Activated CD4-positive, alpha-beta memory T cell treated with anti-CD3 and anti-CD28 coated beads, Interleukin-2, amount 10 ng/mL, durations not matched to agents 7 days and 5 days (primary cell): ENCODE data around the gene UMAD1. TPM values are rescaled to one million over a fixed set of nuclear protein-coding genes. Genes with fewer than 3 reads are reported as not detected.
"Not testable (repeated sequence)": the region's sequence is repeated elsewhere in the genome, so short reads cannot be mapped to it uniquely, and the experiment has no call there.

Source experiments
- CTCF ChIA-PET: fragments of 350-600 bp; sonication (Branson Sonifier 250); formaldehyde crosslinking; loops from one replicate; lab custom pipeline; 2021; ENCODE audit warnings: antibody characterized with exemption, inconsistent platforms; lab: Charles Lee
- POLR2A ChIA-PET: fragments of 350-600 bp; sonication (Branson Sonifier 250); formaldehyde crosslinking; loops from one replicate; lab custom pipeline; 2021; ENCODE audit warnings: antibody characterized with exemption; lab: Charles Lee
- DNase-seq: peaks from one replicate; pipeline ENCODE4 v3.0.0-alpha.2; 2020
- H3K27ac Mint-ChIP-seq: one replicate; pipeline ENCODE4 v1.8.0; 2021; ENCODE audit warnings: mild to moderate bottlenecking, mixed read lengths
- H3K27me3 Mint-ChIP-seq: one replicate; pipeline ENCODE4 v1.8.0; 2021; ENCODE audit warnings: mixed read lengths
- H3K36me3 Mint-ChIP-seq: one replicate; pipeline ENCODE4 v1.8.0; 2021; ENCODE audit warnings: low read depth, mixed read lengths
- H3K4me1 Mint-ChIP-seq: one replicate; pipeline ENCODE4 v1.8.0; 2021; ENCODE audit warnings: mixed read lengths
- H3K4me3 Mint-ChIP-seq: one replicate; pipeline ENCODE4 v1.8.0; 2021; ENCODE audit warnings: mild to moderate bottlenecking, mixed read lengths
- H3K9me3 Mint-ChIP-seq: one replicate; pipeline ENCODE4 v1.8.0; 2021; ENCODE audit warnings: mixed read lengths
- total RNA-seq, 2 experiments: library from RNA; stranded (reverse); gene quantifications; one replicate each; pipeline ENCODE4 v1.2.3, GENCODE V29; 2021

The UMAD1 gene
- total RNA-seq, 2 experiments from 2014 or later: 16.1 to 16.7 TPM

DNA sequence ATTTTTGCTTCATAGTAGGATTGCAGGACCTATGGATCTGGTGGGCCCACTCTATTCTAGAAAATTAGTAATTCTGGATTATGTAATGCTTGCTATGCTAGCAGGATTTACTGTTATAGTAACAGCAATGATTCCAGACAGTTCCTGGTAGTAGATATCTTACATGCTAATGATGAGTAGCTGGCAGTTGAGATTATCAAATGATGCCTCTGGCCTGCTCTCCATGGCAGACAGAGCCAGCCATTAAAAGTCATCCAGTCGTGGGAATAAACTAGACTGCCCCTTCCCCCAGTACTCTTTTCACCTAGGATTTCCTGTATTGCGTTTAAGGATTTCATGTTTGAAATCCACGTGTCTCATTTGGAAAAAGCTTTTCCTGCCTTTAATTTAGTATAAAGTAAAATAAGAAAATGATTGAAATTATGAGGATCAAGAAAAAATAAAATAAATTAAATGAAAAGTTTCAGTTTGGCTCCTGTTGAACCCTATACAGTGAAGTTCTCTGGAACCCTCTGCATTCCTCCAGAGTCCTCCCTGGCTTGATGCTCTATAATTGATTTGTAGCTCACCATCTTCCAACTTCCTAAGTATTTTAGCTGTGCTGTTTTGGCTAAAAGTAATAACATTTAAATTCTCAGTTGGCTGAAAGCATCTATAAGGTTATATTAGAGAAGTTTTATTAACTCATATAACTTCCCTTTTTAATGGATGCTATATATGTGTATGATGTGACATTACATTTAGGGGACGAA, 14.6 kb downstream of the UMAD1 start:
- H3K9me3 Mint-ChIP-seq: peaks cover 29% of the 10 kb centered on the region
- POLR2A ChIA-PET: interaction anchor here (1.0 kb wide), 1 partner anchor 14 kb away, joined by 3 read pairs; no protein-coding TSS in a partner anchor
- CTCF ChIA-PET: no interaction called here
- no peak for DNase-seq
- H3K27ac Mint-ChIP-seq: no peak overlapping the region
- no peaks in the 10 kb centered on the region for H3K27me3 Mint-ChIP-seq
- H3K36me3 Mint-ChIP-seq: peaks cover 28% of the 10 kb centered on the region
- H3K4me1 Mint-ChIP-seq: peaks cover 12% of the 10 kb centered on the region
- H3K4me3 Mint-ChIP-seq: no peak overlapping the region

DNA sequence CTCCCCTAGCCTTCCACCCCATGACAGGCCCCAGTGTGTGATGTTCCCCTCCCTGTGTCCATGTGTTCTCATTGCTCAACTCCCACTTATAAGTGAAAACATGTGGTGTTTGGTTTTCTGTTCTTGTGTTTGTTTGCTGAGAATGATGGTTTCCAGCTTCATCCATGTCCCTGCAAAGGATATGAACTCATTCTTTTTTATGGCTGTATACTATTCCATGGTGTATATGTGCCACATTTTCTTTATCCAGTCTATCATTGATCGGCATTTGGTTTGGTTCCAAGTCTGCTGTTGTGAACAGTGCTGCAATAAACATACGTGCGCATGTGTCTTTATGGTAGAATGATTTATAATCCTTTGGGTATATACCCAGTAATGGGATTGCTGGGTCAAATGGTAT, 15.9 kb downstream of the UMAD1 start:
- H3K4me3 Mint-ChIP-seq, CTCF ChIA-PET: not testable (repeated sequence)

DNA sequence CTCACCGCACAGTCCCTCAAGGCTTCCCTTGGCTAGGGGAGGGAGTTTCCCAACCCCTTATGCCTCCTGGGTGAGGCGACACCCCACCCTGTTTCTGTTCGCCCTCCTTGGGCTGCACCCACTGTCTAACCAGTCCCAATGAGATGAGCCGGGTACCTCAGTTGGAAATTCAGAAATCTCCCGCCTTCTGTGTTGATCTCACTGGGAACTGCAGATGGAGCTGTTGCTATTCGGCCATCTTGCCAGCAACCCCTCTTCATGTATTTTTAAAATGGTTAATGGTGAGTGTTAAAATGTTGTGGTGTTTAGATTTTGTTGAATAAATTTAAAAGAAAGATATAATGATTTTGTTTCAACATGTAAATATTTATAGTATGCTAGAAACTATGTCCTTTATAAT, 22.0 kb downstream of the UMAD1 start:
- ChIA-PET POLR2A (no interaction called here), CTCF (no interaction called here)
- Mint-ChIP-seq H3K27me3 (no peaks in the 10 kb centered on the region), H3K4me3 (no peak overlapping the region), H3K9me3 (peaks cover 21% of the 10 kb centered on the region), H3K27ac (no peak overlapping the region), H3K4me1 (peaks cover 7% of the 10 kb centered on the region), H3K36me3 (peaks cover 23% of the 10 kb centered on the region)
- DNase-seq: no peak

More for the DNA sequence above, 15.9 kb downstream of the UMAD1 start:
- POLR2A ChIA-PET, H3K27ac Mint-ChIP-seq, H3K27me3 Mint-ChIP-seq, DNase-seq: not testable (repeated sequence)
- Mint-ChIP-seq H3K4me1 (peaks cover 13% of the 10 kb centered on the region), H3K9me3 (peaks cover 29% of the 10 kb centered on the region), H3K36me3 (peaks cover 35% of the 10 kb centered on the region)

DNA sequence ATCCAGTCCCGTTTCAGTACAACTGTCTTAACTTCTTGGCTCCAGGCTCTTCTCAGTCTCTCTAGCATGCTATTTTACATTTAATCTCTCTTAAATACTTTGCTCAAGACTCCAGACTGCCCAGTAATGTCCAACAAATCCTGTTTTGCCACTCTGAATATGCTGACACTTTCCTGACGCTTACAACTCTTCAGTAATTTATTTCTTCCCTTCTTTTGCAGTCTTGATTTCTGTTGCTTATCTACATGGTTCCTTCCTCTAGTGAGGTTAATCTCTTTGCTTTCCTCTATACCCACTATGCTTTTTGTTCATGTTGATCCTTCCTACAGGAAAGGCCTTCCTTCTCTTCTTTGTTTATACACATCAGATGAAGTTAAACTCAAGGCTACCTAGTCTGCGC, 23.7 kb downstream of the UMAD1 start:
- ChIA-PET CTCF (no interaction called here), POLR2A (no interaction called here)
- DNase-seq: no peak
- Mint-ChIP-seq H3K27me3 (no peaks in the 10 kb centered on the region), H3K9me3 (peaks cover 11% of the 10 kb centered on the region), H3K36me3 (peaks cover 16% of the 10 kb centered on the region), H3K4me3 (no peak overlapping the region), H3K27ac (no peak overlapping the region), H3K4me1 (peaks cover 6% of the 10 kb centered on the region)

DNA sequence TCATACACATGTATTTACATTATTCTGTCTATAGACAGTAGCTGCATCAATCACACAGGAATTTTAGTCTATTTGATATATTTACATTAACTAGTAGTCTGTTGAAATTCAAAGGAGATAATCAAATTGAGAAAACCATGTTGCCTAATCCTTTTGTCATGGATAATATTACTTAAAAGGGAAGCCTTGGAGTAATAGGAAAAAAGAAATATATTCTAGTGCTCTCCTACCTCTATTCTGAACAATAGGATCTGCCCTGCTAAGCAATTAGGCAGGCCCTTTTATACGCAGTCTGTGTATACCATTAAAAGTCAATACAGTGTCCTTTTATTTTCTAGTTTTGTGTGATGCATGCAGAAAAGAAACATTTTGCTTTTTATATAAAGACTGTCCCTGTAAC, 24.5 kb downstream of the UMAD1 start:
- POLR2A ChIA-PET: no interaction called here
- Mint-ChIP-seq H3K27ac (no peak overlapping the region), H3K9me3 (peaks cover 8% of the 10 kb centered on the region), H3K4me3 (no peak overlapping the region), H3K27me3 (no peaks in the 10 kb centered on the region), H3K36me3 (peaks cover 13% of the 10 kb centered on the region), H3K4me1 (peaks cover 1% of the 10 kb centered on the region)
- DNase-seq: no peak
- CTCF ChIA-PET: no interaction called here

DNA sequence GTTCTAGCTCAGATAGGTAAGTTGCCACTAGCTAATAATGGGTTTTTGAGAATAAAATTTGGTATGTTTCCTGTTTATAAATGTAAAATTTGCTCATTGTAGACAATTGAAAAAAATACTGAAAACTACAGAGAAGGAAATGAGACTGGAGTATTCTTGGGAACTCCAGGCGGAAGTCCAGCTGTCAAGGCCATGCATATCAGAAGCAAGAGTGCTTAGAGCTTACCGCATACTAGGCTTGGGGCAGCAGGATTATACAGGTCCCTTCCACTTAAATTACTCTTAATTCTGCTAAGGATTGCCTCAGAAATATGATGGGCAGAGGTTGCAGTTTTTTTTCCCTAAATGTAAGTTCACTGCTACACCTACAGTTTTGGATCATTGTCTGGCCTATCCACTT, 26.6 kb downstream of the UMAD1 start:
- ChIA-PET CTCF (no interaction called here), POLR2A (no interaction called here)
- Mint-ChIP-seq H3K27ac (no peak overlapping the region), H3K36me3 (peaks cover 10% of the 10 kb centered on the region), H3K4me3 (no peak overlapping the region), H3K27me3 (no peaks in the 10 kb centered on the region), H3K4me1 (peaks cover 6% of the 10 kb centered on the region), H3K9me3 (peaks cover 8% of the 10 kb centered on the region)
- DNase-seq: no peak

DNA sequence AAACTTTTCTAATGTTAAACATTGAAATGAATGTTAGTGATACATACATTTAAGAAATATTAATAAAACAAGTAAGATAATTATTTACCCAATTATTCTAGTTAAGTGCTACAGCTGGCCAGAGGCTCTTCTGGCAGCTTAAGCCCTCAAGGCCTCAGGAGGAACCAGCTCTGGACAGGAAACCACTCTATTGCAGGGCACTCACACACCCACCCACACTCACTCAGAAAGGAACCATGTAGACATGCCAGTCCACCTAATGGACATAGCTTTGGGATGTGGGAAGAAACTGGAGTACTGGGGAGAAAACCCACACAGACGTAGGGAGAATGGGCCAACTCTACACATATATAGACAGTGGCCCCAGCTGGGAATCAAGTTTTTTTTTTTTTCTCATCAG, 28.2 kb downstream of the UMAD1 start:
- Mint-ChIP-seq H3K4me3 (no peak overlapping the region), H3K27ac (no peak overlapping the region), H3K4me1 (peaks cover 17% of the 10 kb centered on the region), H3K36me3 (peaks cover 22% of the 10 kb centered on the region), H3K9me3 (peaks cover 9% of the 10 kb centered on the region), H3K27me3 (no peaks in the 10 kb centered on the region)
- DNase-seq: no peak
- ChIA-PET CTCF (no interaction called here), POLR2A (no interaction called here)

DNA sequence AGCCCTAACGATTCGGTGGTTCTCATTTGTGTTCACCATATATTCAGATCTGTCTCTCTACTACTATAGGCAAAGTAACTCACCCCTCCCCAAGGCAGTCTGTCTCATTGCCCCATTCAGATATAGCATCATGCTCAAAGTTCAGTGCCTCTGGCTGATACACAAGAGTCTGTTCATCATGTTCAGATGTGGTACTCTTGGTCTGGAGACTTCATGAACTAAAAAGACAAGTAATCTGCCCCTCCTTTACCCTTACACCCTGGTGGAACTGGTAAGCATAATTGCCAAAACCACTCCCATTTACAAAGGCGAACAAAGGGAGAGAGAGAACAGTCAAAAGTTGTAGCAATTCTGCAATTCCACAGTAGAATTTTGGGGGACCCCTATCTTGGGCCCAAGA, 29.9 kb downstream of the UMAD1 start:
- ChIA-PET POLR2A (no interaction called here), CTCF (no interaction called here)
- H3K27ac Mint-ChIP-seq: no peak overlapping the region
- no peak overlapping the region for H3K4me3 Mint-ChIP-seq
- peaks cover 30% of the 10 kb centered on the region for H3K36me3 Mint-ChIP-seq
- no peaks in the 10 kb centered on the region for H3K27me3 Mint-ChIP-seq
- DNase-seq: no peak
- H3K9me3 Mint-ChIP-seq: peaks cover 9% of the 10 kb centered on the region
- H3K4me1 Mint-ChIP-seq: peaks cover 17% of the 10 kb centered on the region

DNA sequence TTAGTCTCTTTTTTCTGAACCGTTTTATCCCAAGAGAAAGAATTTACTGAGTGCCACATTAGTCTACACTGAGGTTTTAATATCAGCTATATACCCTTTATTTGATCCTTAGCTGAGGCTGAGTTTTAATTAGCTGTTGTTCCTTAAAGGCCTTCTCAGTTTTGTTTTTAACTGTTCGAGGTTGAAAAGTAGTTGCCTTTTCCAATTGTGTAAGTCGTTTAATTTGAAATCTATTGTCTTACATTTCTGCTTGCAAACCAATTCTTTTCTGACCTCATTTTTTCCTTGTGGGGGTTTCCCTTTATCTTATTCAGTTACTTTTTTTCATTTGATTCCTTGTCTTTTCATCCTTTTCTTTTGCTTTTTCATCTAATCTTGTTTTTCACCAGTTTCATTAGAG, 30.8 kb downstream of the UMAD1 start:
- POLR2A ChIA-PET: no interaction called here
- peaks cover 9% of the 10 kb centered on the region for H3K9me3 Mint-ChIP-seq

DNA sequence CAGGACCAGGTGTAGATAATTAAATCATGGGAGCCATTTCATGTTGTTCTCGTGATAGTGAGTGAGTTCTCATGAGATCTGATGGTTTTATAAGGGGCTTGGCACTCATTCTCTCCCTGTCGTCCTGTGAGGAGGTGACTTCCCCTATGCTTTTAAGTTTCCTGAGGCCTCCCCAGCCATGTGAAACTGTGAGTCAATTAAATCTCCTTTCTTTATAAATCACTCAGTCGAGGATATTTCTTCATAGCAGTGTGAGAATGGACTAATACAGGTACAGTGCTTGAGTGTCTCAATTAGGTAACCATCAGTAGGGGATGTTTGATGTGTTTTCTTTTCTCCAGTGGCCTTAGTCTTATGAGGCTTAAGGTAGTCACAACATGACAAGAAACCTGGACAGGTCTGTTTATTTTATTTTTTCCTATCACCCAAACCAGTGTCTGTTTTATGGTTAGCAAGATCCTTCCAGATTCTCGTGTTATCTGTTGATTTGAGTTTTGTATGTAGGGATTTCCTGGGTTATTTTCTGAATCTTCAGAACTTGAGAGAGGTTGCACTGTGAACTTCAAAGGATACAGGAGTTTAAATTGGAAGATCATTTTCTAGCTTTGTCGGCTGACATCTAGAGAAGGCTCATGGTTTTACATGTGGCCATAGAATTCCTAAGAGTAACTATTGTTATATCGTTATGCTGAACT, 32.1 kb downstream of the UMAD1 start:
- ChIA-PET POLR2A (no interaction called here), CTCF (no interaction called here)
- Mint-ChIP-seq H3K27ac (no peak overlapping the region), H3K36me3 (peaks cover 39% of the 10 kb centered on the region), H3K4me3 (no peak overlapping the region), H3K4me1 (peaks cover 20% of the 10 kb centered on the region), H3K27me3 (no peaks in the 10 kb centered on the region), H3K9me3 (peaks cover 9% of the 10 kb centered on the region)
- no peak for DNase-seq

More for the DNA sequence above, 30.8 kb downstream of the UMAD1 start:
- no peak for DNase-seq
- Mint-ChIP-seq H3K27ac (no peak overlapping the region), H3K4me3 (no peak overlapping the region), H3K27me3 (no peaks in the 10 kb centered on the region), H3K36me3 (peaks cover 35% of the 10 kb centered on the region), H3K4me1 (peaks cover 20% of the 10 kb centered on the region)
- CTCF ChIA-PET: no interaction called here

DNA sequence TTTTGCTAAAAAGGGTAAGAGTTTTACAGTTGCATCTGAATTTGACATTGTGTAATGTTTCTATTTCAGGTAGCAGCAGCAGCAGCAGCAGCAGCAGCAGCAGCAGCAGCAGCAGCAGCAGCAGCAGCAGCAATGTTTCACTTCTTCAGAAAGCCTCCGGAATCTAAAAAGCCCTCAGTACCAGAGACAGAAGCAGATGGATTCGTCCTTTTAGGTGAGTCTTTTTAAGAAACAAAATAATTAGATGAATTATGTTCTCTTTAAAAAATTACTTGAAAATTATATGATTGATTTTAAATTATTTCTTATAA, 32.6 kb downstream of the UMAD1 start:
- Mint-ChIP-seq H3K4me1 (peaks cover 20% of the 10 kb centered on the region), H3K4me3 (no peak overlapping the region), H3K27me3 (no peaks in the 10 kb centered on the region), H3K9me3 (peaks cover 13% of the 10 kb centered on the region), H3K36me3 (peaks cover 43% of the 10 kb centered on the region), H3K27ac (no peak overlapping the region)
- ChIA-PET POLR2A (no interaction called here), CTCF (no interaction called here)
- DNase-seq: no peak

DNA sequence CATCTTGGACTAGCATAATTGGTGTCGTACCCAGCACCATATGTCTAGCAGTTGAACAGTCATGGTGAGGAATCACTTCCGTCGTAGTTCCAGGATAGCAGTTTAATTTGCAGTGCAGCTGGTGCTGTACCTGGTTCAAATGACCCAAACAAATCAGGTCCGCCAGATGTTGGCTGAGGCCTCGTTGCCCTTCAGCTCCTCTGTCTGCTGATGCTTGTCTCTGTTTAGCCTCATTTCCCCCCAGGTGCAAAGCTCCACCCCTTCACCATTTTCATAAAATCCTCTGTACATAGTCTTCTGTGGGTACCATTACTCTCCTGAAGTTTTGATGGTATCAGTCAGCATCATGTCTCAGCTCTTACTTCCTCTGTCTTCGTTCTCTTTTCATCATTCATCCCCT, 35.1 kb downstream of the UMAD1 start:
- Mint-ChIP-seq H3K4me3 (no peak overlapping the region), H3K9me3 (peaks cover 7% of the 10 kb centered on the region), H3K27me3 (no peaks in the 10 kb centered on the region), H3K36me3 (peaks cover 35% of the 10 kb centered on the region), H3K27ac (no peak overlapping the region), H3K4me1 (peaks cover 25% of the 10 kb centered on the region)
- CTCF ChIA-PET: no interaction called here
- POLR2A ChIA-PET: interaction anchor here (1.1 kb wide), 1 partner anchor 36 kb away, joined by 4 read pairs; the partner anchor contains the start of gene UMAD1
- no peak for DNase-seq

DNA sequence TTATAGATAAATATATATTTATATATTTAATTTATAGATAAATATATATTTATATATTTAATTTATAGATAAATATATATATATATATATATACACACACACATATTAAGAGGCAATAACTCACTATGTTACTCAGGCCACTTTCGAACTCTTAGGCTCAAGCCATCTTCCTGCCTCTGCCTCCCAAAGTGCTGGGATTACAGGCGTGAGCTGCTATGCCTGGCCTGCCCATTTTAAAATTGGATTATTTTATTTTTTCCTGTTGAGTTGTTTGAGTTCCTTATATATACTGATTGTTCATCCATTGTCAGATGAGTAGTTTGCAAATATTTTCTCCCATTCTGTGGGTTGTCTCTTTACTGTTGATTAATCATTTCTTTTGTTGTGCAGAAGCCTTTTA, 39.1 kb downstream of the UMAD1 start:
- H3K27ac Mint-ChIP-seq, CTCF ChIA-PET, H3K27me3 Mint-ChIP-seq, H3K9me3 Mint-ChIP-seq, H3K4me3 Mint-ChIP-seq, DNase-seq: not testable (repeated sequence)
- Mint-ChIP-seq H3K36me3 (peaks cover 13% of the 10 kb centered on the region), H3K4me1 (peaks cover 23% of the 10 kb centered on the region)
- POLR2A ChIA-PET: interaction anchor here (2.7 kb wide), 1 partner anchor 39 kb away, joined by 16 read pairs; the partner anchor contains the start of gene UMAD1
